ENCODE results near the gene NDC80. TPM values are rescaled to one million over a fixed set of nuclear protein-coding genes. Genes with fewer than 3 reads are reported as not detected.
A peak's percentile ranks its signal among the peaks of the same experiment; 100 is the strongest.

NDC80 gene
- total and polyA plus RNA-seq, 9 of the 15 experiments (the other 6 are each of a cell fraction or from before 2014, with no cell fraction given): 65.2 to 97.9 (median 83.3) TPM

DNA sequence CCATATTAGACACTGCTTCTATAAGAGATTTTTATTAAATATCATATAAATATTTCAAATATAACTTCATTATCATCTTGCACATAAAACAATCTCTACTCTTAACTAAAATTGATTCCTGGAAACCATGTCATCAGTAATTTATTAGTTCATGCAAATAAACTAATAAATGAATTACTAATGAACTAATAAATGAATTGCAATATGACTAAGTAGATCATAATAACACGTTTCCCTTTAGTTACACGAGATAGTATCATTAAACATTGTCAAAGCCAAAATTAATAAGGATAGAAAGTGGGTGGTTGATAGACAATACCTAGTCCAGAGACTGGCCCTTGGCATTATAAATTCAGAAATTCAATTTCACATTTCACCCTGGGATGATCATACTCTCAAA is 26.2 kb upstream of the NDC80 start (continued):
- TF ChIP-seq, protein P1, sequence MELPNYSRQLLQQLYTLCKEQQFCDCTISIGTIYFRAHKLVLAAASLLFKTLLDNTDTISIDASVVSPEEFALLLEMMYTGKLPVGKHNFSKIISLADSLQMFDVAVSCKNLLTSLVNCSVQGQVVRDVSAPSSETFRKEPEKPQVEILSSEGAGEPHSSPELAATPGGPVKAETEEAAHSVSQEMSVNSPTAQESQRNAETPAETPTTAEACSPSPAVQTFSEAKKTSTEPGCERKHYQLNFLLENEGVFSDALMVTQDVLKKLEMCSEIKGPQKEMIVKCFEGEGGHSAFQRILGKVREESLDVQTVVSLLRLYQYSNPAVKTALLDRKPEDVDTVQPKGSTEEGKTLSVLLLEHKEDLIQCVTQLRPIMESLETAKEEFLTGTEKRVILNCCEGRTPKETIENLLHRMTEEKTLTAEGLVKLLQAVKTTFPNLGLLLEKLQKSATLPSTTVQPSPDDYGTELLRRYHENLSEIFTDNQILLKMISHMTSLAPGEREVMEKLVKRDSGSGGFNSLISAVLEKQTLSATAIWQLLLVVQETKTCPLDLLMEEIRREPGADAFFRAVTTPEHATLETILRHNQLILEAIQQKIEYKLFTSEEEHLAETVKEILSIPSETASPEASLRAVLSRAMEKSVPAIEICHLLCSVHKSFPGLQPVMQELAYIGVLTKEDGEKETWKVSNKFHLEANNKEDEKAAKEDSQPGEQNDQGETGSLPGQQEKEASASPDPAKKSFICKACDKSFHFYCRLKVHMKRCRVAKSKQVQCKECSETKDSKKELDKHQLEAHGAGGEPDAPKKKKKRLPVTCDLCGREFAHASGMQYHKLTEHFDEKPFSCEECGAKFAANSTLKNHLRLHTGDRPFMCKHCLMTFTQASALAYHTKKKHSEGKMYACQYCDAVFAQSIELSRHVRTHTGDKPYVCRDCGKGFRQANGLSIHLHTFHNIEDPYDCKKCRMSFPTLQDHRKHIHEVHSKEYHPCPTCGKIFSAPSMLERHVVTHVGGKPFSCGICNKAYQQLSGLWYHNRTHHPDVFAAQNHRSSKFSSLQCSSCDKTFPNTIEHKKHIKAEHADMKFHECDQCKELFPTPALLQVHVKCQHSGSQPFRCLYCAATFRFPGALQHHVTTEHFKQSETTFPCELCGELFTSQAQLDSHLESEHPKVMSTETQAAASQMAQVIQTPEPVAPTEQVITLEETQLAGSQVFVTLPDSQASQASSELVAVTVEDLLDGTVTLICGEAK (IDR thresholded peaks at IDR 0.05): no peak
- TF ChIP-seq, protein P1 (CRISPR knock-in tag; IDR thresholded peaks at IDR 0.05): 0 out of 2 replicates have a peak, but pooled peaks have one; percentile 30
- TF ChIP-seq XRCC4 (IDR thresholded peaks at IDR 0.05; ENCODE audit: extremely low read depth, insufficient read depth, insufficient read length) (no peak), NR4A1 (CRISPR knock-in tag; IDR thresholded peaks at IDR 0.05) (no peak), NR4A1 (tag; IDR thresholded peaks at IDR 0.05) (no peak), ZNF217 (CRISPR knock-in tag; IDR thresholded peaks at IDR 0.05) (0 out of 2 replicates have a peak, but pooled peaks have one; percentile 31), ZNF224 (CRISPR knock-in tag; IDR thresholded peaks at IDR 0.05) (peak; percentile 92), SIRT6 (IDR thresholded peaks at IDR 0.05; ENCODE audit: low read depth, low read length) (no peak), CTBP1 (IDR thresholded peaks at IDR 0.05; ENCODE audit: borderline replicate concordance) (no peak), ZKSCAN3 (CRISPR knock-in tag; IDR thresholded peaks at IDR 0.05) (no peak), L3MBTL2 (IDR thresholded peaks at IDR 0.05) (no peak)
- TF ChIP-seq, protein P2, sequence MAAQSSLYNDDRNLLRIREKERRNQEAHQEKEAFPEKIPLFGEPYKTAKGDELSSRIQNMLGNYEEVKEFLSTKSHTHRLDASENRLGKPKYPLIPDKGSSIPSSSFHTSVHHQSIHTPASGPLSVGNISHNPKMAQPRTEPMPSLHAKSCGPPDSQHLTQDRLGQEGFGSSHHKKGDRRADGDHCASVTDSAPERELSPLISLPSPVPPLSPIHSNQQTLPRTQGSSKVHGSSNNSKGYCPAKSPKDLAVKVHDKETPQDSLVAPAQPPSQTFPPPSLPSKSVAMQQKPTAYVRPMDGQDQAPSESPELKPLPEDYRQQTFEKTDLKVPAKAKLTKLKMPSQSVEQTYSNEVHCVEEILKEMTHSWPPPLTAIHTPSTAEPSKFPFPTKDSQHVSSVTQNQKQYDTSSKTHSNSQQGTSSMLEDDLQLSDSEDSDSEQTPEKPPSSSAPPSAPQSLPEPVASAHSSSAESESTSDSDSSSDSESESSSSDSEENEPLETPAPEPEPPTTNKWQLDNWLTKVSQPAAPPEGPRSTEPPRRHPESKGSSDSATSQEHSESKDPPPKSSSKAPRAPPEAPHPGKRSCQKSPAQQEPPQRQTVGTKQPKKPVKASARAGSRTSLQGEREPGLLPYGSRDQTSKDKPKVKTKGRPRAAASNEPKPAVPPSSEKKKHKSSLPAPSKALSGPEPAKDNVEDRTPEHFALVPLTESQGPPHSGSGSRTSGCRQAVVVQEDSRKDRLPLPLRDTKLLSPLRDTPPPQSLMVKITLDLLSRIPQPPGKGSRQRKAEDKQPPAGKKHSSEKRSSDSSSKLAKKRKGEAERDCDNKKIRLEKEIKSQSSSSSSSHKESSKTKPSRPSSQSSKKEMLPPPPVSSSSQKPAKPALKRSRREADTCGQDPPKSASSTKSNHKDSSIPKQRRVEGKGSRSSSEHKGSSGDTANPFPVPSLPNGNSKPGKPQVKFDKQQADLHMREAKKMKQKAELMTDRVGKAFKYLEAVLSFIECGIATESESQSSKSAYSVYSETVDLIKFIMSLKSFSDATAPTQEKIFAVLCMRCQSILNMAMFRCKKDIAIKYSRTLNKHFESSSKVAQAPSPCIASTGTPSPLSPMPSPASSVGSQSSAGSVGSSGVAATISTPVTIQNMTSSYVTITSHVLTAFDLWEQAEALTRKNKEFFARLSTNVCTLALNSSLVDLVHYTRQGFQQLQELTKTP (IDR thresholded peaks at IDR 0.05; ENCODE audit: low read depth in 1 of 2, partially characterized antibody in 2 of 2): no peak
- TF ChIP-seq, protein P3, sequence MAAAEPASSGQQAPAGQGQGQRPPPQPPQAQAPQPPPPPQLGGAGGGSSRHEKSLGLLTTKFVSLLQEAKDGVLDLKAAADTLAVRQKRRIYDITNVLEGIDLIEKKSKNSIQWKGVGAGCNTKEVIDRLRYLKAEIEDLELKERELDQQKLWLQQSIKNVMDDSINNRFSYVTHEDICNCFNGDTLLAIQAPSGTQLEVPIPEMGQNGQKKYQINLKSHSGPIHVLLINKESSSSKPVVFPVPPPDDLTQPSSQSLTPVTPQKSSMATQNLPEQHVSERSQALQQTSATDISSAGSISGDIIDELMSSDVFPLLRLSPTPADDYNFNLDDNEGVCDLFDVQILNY (CRISPR knock-in tag; IDR thresholded peaks at IDR 0.05): peak; percentile 59; the same call in 1 of the 2 replicates
- TF ChIP-seq, protein P4, sequence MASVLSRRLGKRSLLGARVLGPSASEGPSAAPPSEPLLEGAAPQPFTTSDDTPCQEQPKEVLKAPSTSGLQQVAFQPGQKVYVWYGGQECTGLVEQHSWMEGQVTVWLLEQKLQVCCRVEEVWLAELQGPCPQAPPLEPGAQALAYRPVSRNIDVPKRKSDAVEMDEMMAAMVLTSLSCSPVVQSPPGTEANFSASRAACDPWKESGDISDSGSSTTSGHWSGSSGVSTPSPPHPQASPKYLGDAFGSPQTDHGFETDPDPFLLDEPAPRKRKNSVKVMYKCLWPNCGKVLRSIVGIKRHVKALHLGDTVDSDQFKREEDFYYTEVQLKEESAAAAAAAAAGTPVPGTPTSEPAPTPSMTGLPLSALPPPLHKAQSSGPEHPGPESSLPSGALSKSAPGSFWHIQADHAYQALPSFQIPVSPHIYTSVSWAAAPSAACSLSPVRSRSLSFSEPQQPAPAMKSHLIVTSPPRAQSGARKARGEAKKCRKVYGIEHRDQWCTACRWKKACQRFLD (CRISPR knock-in tag; IDR thresholded peaks at IDR 0.05): no peak

All from K562 (cell line).